ENCODE results near the gene GAPVD1.
"Not testable (repeated sequence)": the region's sequence is repeated elsewhere in the genome, so short reads cannot be mapped to it uniquely, and the experiment has no call there.

GAPVD1 gene

DNA sequence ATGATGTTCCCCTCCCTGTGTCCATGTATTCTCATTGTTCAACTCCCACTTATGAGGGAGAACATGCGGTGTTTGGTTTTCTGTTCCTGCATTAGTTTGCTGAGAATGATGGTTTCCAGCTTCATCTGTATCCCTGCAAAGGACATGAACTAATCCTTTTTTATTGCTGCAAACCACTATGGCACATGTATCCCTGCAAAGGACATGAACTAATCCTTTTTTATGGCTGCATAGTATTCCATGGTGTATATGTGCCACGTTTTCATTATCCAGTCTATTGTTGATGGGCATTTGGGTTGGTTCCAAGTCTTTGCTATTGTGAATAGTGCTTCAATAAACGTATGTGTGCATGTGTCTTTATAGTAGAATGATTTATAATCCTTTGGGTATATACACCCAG lies 54.7 kb downstream of the GAPVD1 start:
- DNase-seq (ENCODE audit: low read depth in 2 of 2) = not testable (repeated sequence)

GRCh38 chr9:125317704-125318103 lies 56.1 kb downstream of the GAPVD1 start:
- no peak for DNase-seq (ENCODE audit: low read depth in 2 of 2)

GRCh38 chr9:125321496-125321895 lies 59.9 kb downstream of the GAPVD1 start:
- DNase-seq (ENCODE audit: low read depth in 2 of 2) = no peak

DNA sequence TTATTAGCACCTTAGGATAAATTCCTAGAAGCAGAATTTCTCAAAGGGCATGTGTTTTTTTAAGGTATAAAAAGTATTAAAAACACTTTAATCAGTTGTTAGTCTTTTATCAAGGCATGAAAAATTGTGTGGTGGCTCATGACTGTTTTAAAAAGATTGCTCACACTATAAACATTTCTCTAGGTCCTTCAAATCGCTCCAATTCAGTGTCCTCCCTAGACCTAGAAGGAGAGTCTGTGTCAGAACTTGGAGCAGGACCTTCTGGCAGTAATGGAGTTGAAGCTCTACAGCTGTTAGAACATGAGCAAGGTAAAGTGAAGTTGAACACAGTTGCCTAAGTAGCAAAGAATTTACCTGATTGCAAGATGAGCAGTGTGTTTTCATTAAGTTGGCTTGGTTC lies 62.0 kb downstream of the GAPVD1 start:
- DNase-seq (ENCODE audit: low read depth in 2 of 2) = no peak

DNA sequence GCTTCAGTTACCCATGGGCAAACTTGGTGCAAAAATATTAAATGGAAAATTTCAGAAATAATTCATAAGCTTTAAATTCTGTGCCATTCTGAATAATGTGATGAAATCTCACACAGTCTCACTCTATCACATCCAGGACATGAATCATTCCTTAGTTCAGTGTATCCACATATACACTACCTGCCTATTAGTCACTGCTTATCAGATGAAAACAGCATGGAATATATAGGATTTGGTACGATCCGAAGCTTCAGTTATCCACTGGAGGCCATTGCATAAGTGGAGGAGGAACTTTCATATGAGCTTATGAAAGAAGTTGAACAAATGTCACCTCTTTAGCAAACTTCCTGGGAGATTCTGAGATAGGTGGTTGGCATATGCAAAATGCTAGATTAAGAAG lies 64.2 kb downstream of the GAPVD1 start:
- DNase-seq (ENCODE audit: low read depth in 2 of 2) = no peak

DNA sequence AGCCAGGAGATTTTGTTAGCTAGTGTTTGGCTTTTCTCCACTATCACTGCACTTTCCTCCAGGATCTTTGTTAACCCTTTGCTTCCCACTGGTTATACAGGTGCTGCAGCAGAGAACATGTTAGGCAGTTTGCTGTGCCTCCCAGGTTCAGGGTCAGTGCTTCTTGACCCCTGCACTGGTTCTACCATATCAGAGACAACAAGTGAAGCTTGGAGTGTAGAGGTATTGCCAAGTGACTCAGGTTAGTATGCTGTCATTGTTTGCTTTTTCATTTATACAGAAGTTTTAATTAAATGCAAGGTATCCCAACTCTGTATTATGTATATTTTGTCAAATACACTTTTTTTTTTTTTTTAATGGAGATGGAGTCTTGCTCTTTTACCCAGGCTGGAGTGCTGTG lies 68.4 kb downstream of the GAPVD1 start:
- DNase-seq (ENCODE audit: low read depth in 2 of 2) = no peak

DNA sequence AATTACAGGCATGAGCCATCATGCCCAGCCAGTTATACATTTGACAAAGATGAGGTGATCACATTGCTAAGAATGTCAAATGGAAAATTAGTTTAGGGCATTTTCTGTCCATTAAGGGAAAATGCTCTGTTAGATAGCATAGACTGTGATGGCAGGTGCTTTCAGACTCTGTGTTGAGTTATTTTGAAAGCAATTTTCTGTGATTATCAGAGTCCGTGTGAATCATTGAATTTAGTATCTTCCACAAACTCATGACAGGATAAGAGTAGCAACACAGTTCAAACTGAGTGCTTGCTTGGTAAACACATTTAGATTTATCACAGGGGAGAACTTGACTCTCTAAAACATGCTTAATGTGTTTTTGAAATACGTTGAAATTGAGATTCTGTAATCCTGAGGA lies 69.0 kb downstream of the GAPVD1 start:
- DNase-seq (ENCODE audit: low read depth in 2 of 2) = no peak

- no peak for DNase-seq (ENCODE audit: low read depth in 2 of 2)
Measured at GRCh38 chr9:125332527-125332926, 70.9 kb downstream of the GAPVD1 start.

DNA sequence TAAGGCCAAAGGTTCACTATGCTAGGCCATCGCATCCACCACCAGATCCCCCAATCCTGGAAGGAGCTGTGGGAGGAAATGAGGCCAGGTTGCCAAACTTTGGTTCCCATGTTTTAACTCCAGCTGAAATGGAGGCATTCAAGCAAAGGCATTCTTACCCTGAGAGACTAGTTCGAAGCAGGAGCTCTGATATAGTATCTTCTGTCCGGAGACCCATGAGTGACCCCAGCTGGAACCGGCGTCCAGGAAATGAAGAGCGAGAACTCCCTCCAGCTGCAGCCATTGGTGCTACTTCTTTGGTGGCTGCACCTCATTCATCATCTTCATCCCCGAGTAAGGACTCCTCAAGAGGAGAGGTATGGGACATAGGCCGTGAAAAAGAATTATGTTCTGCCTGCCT lies 75.6 kb downstream of the GAPVD1 start:
- DNase-seq (ENCODE audit: low read depth in 2 of 2) = no peak

DNA sequence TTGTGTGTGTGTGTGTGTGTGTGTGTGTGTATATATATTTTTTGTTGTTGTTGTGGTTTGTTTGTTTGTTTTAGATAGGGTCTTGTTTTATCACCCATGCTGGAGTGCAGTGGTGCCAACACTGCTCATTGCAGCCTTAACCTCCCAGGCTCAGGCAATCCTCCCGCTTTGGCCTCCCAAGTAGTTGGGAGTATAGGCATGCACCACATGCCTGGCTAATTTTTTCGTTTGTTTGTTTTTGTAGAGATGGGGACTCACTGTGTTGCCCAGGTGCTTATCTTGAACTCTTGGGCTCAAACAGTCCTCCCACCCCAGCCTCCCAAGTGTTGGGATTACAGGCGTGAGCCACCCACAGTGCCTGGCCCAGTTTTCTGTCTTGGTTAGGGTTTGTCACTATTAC lies 77.3 kb downstream of the GAPVD1 start:
- DNase-seq (ENCODE audit: low read depth in 2 of 2) = no peak

GRCh38 chr9:125341566-125341965 lies 79.9 kb downstream of the GAPVD1 start:
- DNase-seq (ENCODE audit: low read depth in 2 of 2) = no peak

GRCh38 chr9:125343518-125344275 lies 82.1 kb downstream of the GAPVD1 start:
- no peak for DNase-seq (ENCODE audit: low read depth in 2 of 2)

DNA sequence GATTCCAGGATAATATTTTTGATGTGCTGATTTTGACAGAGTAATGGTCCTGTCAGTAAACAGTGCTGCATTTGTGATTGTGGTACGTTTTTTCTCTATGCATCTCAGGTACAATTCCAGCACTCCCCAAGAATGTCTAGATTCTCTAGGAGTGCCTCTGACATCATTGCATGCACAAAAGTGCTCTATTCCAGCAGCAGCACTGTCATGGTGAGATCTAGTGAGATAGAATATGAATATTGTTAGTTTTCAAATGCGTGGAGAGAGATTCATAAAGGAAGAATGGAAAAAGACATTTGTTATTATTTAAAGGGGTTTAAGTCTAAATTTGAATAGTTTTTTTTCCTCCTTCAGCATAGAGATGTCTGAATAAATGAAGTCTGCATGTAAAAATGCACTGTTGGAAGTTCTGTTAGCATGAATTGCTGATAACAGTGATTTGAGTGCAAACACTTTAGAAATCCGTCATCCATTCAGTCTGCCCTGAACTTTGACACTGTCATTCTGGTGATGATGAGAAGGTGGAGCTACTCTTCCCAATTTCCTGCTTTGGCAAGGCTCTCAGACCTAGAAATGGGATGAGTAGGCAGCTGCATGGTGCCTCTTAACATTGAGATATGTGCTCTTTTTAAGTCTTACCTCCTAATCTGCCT lies 84.6 kb downstream of the GAPVD1 start:
- no peak for DNase-seq (ENCODE audit: low read depth in 2 of 2)

GRCh38 chr9:125355601-125356000 lies 94.0 kb downstream of the GAPVD1 start:
- DNase-seq (ENCODE audit: low read depth in 2 of 2) = no peak

GRCh38 chr9:125356032-125356431 lies 94.4 kb downstream of the GAPVD1 start:
- DNase-seq (ENCODE audit: low read depth in 2 of 2) = no peak

GRCh38 chr9:125359011-125359410 lies 97.4 kb downstream of the GAPVD1 start:
- DNase-seq (ENCODE audit: low read depth in 2 of 2) = no peak

DNA sequence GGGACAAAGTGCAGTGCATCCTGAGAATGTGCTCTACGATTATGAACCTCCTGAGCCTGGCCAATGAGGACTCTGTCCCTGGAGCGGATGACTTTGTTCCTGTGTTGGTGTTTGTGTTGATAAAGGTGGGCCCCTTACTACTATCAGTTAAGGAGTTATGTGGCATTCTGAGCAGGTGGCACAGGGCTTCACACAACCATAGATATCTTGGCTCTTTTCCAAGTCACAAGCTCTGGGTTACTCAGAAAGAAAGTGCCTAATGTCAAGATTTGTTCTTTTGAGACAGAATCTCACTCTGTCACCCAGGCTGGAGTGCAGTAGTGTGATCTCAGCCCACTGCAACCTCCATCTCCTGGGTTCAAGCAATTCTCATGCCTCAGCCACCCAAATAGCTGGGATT lies 99.0 kb downstream of the GAPVD1 start:
- DNase-seq (ENCODE audit: low read depth in 2 of 2) = no peak

DNA sequence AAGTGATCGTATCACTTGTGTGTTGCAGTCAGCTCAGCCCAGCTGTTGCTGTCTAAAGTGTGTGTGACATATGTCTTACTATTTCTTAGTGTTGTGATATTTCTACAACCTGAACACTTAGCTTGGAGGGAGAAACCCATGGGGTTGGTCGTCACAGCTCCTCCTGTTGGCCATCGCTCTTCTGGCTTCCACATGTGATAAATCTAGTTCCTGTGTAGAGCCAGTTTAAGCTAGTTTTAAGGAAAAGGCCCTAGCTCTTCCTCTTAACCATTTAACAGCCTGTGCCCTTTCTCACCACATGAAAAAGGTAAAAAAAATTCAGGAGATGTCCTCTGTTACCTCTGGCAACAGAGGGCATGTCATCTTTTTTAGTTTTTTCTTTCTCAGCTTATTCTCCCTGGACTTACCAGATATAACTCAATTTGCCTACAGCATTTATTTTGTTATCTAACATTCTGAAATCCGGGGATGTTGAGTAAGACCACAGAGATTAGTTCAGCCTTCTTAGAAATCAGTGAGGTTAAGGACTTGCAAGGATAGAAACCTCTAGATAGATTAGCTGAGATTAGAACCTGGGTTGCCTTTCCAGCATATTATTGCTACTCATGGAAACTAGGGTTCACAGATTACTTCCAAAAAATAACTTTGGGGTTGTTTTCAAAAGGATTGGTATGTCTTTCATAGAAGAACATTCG lies 100.4 kb downstream of the GAPVD1 start:
- no peak for DNase-seq (ENCODE audit: low read depth in 2 of 2)

DNA sequence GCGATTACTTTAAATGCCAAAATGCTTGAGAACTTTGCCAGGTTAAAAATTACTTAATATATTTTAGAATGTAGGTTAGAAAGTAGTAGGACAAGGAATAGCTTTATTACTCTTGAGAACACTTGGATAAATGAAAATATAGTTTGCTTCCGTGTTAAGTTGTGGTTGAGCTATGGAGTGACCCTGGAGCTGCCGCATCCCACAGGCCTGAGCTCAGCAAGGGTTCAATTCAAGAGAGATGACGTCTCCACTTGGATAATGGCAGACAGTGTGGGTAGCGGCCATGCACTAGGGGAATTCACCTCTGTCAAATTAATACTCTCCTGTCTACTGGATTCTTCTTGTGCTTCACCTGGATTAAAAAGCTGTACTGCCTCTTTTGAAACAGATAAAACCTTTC lies 105.0 kb downstream of the GAPVD1 start:
- DNase-seq (ENCODE audit: low read depth in 2 of 2) = no peak

GRCh38 chr9:125370786-125371185 lies 109.2 kb downstream of the GAPVD1 start:
- DNase-seq (ENCODE audit: low read depth in 2 of 2) = no peak

GRCh38 chr9:125372441-125373226 lies 111.0 kb downstream of the GAPVD1 start:
- no peak for DNase-seq (ENCODE audit: low read depth in 2 of 2)

All from stimulated activated CD8-positive, alpha-beta memory T cell treated with anti-CD3 and anti-CD28 coated beads, Interleukin-2, amount 100 ng/mL, for 1 hour (primary cell).